HEK293 (cell line): ENCODE data around the gene TMEM132A.

Source experiments
- CTCF ChIA-PET: fragments of 350-600 bp; formaldehyde crosslinking; extraction: SDS; loops from one replicate; lab custom pipeline; 2021; ENCODE audit warnings: antibody characterized with exemption; lab: Yijun Ruan, JAX
- POLR2A ChIA-PET: fragments of 300-600 bp; formaldehyde crosslinking; extraction: SDS; loops from one replicate; lab custom pipeline; 2020; ENCODE audit warnings: antibody characterized with exemption, inconsistent platforms; lab: Yijun Ruan, JAX
- H3K27ac ChIP-seq: fragments of 200-500 bp; sonication (Bioruptor generic); 2 replicates; pipeline ENCODE4 v1.5.1; 2014; ENCODE audit warnings: low read depth, low read length, control low read depth, inconsistent platforms; ENCODE audit errors: extremely low read depth
- H3K36me3 ChIP-seq, 2 experiments: fragments of 200-500 bp in 1 of 2; sonication (Bioruptor generic) in 1 of 2; 1 replicate in 1 of 2; 2 replicates in 1 of 2; pipeline ENCODE4 v1.5.1; 2014 to 2017; ENCODE audit warnings: inconsistent platforms in 2 of 2, low read length in 2 of 2; ENCODE audit not compliant: control insufficient read depth in 2 of 2, insufficient read depth in 1 of 2
- H3K4me1 ChIP-seq: fragments of 200-500 bp; sonication (Bioruptor generic); 2 replicates; pipeline ENCODE4 v1.5.1; 2014; ENCODE audit warnings: mild to moderate bottlenecking, low read length, inconsistent platforms; ENCODE audit not compliant: control insufficient read depth, insufficient read depth
- H3K4me3 ChIP-seq: 2 replicates; pipeline ENCODE4 v1.5.1; 2011; ENCODE audit warnings: low read depth, mild to moderate bottlenecking, control low read depth, low read length, moderate library complexity
- H3K9me3 ChIP-seq: fragments of 200-500 bp; sonication (Bioruptor generic); 2 replicates; pipeline ENCODE4 v1.5.1; 2014; ENCODE audit warnings: low read depth, low read length, inconsistent platforms; ENCODE audit not compliant: control insufficient read depth, insufficient read depth
- GLI2 ChIP-seq: fragments of 450-650 bp; formaldehyde crosslinking; IDR thresholded peaks from 2 replicates; pipeline ENCODE4; 2017; ENCODE audit warnings: missing biosample characterization, missing genetic modification characterization, low read depth, borderline replicate concordance
- GLI4 ChIP-seq: fragments of 450-650 bp; formaldehyde crosslinking; IDR thresholded peaks from 2 replicates; pipeline ENCODE4 v1.5.1; 2016; ENCODE audit warnings: missing biosample characterization, missing genetic modification characterization
- GLIS2 ChIP-seq: fragments of 450-650 bp; formaldehyde crosslinking; IDR thresholded peaks from 2 replicates; pipeline ENCODE4 v1.5.1; 2016; ENCODE audit warnings: missing biosample characterization, missing genetic modification characterization
- IKZF3 ChIP-seq: fragments of 450-650 bp; IDR thresholded peaks from 2 replicates; pipeline ENCODE4 v1.5.0; 2018; ENCODE audit warnings: missing biosample characterization, mild to moderate bottlenecking, missing genetic modification characterization, moderate library complexity
- MZF1 ChIP-seq: fragments of 450-650 bp; formaldehyde crosslinking; IDR thresholded peaks from 2 replicates; pipeline ENCODE4 v1.5.1; 2017; ENCODE audit warnings: missing biosample characterization, missing genetic modification characterization, borderline replicate concordance
- SCRT2 ChIP-seq: fragments of 450-650 bp; formaldehyde crosslinking; IDR thresholded peaks from 2 replicates; pipeline ENCODE4 v1.5.1; 2016; ENCODE audit warnings: missing biosample characterization, missing genetic modification characterization
- YY1 ChIP-seq: fragments of 450-650 bp; formaldehyde crosslinking; IDR thresholded peaks from 2 replicates; pipeline ENCODE4 v1.5.1; 2018; ENCODE audit warnings: missing biosample characterization, missing genetic modification characterization
- ZBTB44 ChIP-seq: fragments of 450-650 bp; IDR thresholded peaks from 2 replicates; pipeline ENCODE4 v1.5.1; 2018; ENCODE audit warnings: missing biosample characterization, mild to moderate bottlenecking, missing genetic modification characterization
- ZFP37 ChIP-seq: fragments of 450-650 bp; formaldehyde crosslinking; IDR thresholded peaks from 2 replicates; pipeline ENCODE4 v1.5.1; 2016; ENCODE audit warnings: missing biosample characterization, missing genetic modification characterization
- ZIC2 ChIP-seq: fragments of 450-650 bp; formaldehyde crosslinking; IDR thresholded peaks from 2 replicates; pipeline ENCODE4 v1.5.1; 2016; ENCODE audit warnings: missing biosample characterization, missing genetic modification characterization
- ZNF16 ChIP-seq: fragments of 450-650 bp; formaldehyde crosslinking; IDR thresholded peaks from 2 replicates; pipeline ENCODE4 v1.5.1; 2016; ENCODE audit warnings: low read depth, missing biosample characterization, missing genetic modification characterization
- ZNF175 ChIP-seq: fragments of 450-650 bp; formaldehyde crosslinking; IDR thresholded peaks from 2 replicates; pipeline ENCODE4 v1.5.1; 2016; ENCODE audit warnings: missing biosample characterization, missing genetic modification characterization
- ZNF26 ChIP-seq: fragments of 450-650 bp; formaldehyde crosslinking; IDR thresholded peaks from 2 replicates; pipeline ENCODE4 v1.5.1; 2016; ENCODE audit warnings: missing biosample characterization, missing genetic modification characterization
- ZNF280C ChIP-seq: fragments of 450-650 bp; formaldehyde crosslinking; IDR thresholded peaks from 2 replicates; pipeline ENCODE4 v1.5.1; 2016; ENCODE audit warnings: missing biosample characterization, missing genetic modification characterization
- ZNF280D ChIP-seq: fragments of 450-650 bp; formaldehyde crosslinking; IDR thresholded peaks from 2 replicates; pipeline ENCODE4 v1.5.1; 2016; ENCODE audit warnings: missing biosample characterization, missing genetic modification characterization
- ZNF292 ChIP-seq: fragments of 450-650 bp; formaldehyde crosslinking; IDR thresholded peaks from 2 replicates; pipeline ENCODE4 v1.5.1; 2016; ENCODE audit warnings: low read depth, missing biosample characterization, missing genetic modification characterization, borderline replicate concordance
- ZNF311 ChIP-seq: fragments of 450-650 bp; formaldehyde crosslinking; IDR thresholded peaks from 2 replicates; pipeline ENCODE4 v1.5.1; 2017; ENCODE audit warnings: missing biosample characterization, missing genetic modification characterization, borderline replicate concordance
- ZNF324 ChIP-seq: fragments of 450-650 bp; formaldehyde crosslinking; IDR thresholded peaks from 2 replicates; pipeline ENCODE4 v1.5.1; 2016; ENCODE audit warnings: missing biosample characterization, missing genetic modification characterization
- ZNF354C ChIP-seq: fragments of 450-650 bp; formaldehyde crosslinking; IDR thresholded peaks from 2 replicates; pipeline ENCODE4 v1.5.1; 2016; ENCODE audit warnings: missing biosample characterization, missing genetic modification characterization, low read depth, borderline replicate concordance
- ZNF423 ChIP-seq: fragments of 450-650 bp; formaldehyde crosslinking; IDR thresholded peaks from 2 replicates; pipeline ENCODE4 v1.5.1; 2016; ENCODE audit warnings: missing biosample characterization, missing genetic modification characterization
- ZNF433 ChIP-seq: fragments of 450-650 bp; formaldehyde crosslinking; IDR thresholded peaks from 2 replicates; pipeline ENCODE4 v1.5.1; 2016; ENCODE audit warnings: missing biosample characterization, missing genetic modification characterization, low read depth
- ZNF501 ChIP-seq: fragments of 450-650 bp; formaldehyde crosslinking; IDR thresholded peaks from 2 replicates; pipeline ENCODE4 v1.5.1; 2016; ENCODE audit warnings: missing biosample characterization, missing genetic modification characterization
- ZNF544 ChIP-seq: fragments of 450-650 bp; formaldehyde crosslinking; IDR thresholded peaks from 2 replicates; pipeline ENCODE4 v1.5.0; 2017; ENCODE audit warnings: missing biosample characterization, missing genetic modification characterization
- ZNF561 ChIP-seq: fragments of 450-650 bp; IDR thresholded peaks from 2 replicates; pipeline ENCODE4 v1.5.1; 2018; ENCODE audit warnings: missing biosample characterization, missing genetic modification characterization, borderline replicate concordance
- ZNF76 ChIP-seq: fragments of 450-650 bp; formaldehyde crosslinking; IDR thresholded peaks from 2 replicates; pipeline ENCODE4; 2016; ENCODE audit warnings: low read depth, missing biosample characterization, missing genetic modification characterization, borderline replicate concordance
- ZNF768 ChIP-seq: fragments of 450-650 bp; formaldehyde crosslinking; IDR thresholded peaks from 2 replicates; pipeline ENCODE4 v1.5.1; 2018; ENCODE audit warnings: missing biosample characterization, mild to moderate bottlenecking, missing genetic modification characterization

Gene TMEM132A

GRCh38 chr11:60954421-60954820 is 30.2 kb downstream of the TMEM132A start:
- Histone ChIP-seq H3K9me3 (no peaks in the 10 kb centered on the region), H3K4me1 (no peaks in the 10 kb centered on the region), H3K4me3 (no peak overlapping the region), H3K36me3 (no peaks in the 10 kb centered on the region), H3K27ac (no peak overlapping the region)
- TF ChIP-seq ZNF280C (tag by site-specific recombination) (no peak), ZNF544 (tag by site-specific recombination) (no peak), ZFP37 (tag by site-specific recombination) (no peak), ZNF76 (tag by site-specific recombination) (no peak), ZNF561 (tag by site-specific recombination) (no peak), ZNF324 (no peak), GLI4 (tag by site-specific recombination) (no peak), ZNF354C (tag by site-specific recombination) (no peak), GLIS2 (tag by site-specific recombination) (no peak), ZNF311 (tag by site-specific recombination) (no peak), ZNF423 (no peak), ZNF501 (tag by site-specific recombination) (no peak), ZNF292 (tag by site-specific recombination) (no peak), YY1 (no peak), GLI2 (tag by site-specific recombination) (no peak), MZF1 (no peak)
- CTCF ChIA-PET, result interaction anchor here (0.6 to 1.4 kb wide), 4 partner anchors 9 to 22 kb away, joined by 4 to 5 read pairs (median 5); no protein-coding TSS in a partner anchor
- POLR2A ChIA-PET, result interaction anchor here (0.7 kb wide), 1 partner anchor 16 kb away, joined by 3 read pairs; no protein-coding TSS in a partner anchor

- TF ChIP-seq ZNF768 (tag by site-specific recombination) (no peak), IKZF3 (tag by site-specific recombination) (no peak)
- ChIA-PET POLR2A (no interaction called here), CTCF (interaction anchor here (0.6 to 1.3 kb wide), 2 partner anchors 14 to 33 kb away, joined by 3 to 4 read pairs; no protein-coding TSS in a partner anchor)
Observed at GRCh38 chr11:60955571-60955970, 31.3 kb downstream of the TMEM132A start.

GRCh38 chr11:60957188-60957587 is 32.9 kb downstream of the TMEM132A start:
- H3K4me1 ChIP-seq, result no peaks in the 10 kb centered on the region
- ChIA-PET POLR2A (no interaction called here), CTCF (interaction anchor here (1.4 kb wide), 1 partner anchor 13 kb away, joined by 4 read pairs; no protein-coding TSS in a partner anchor)
- H3K9me3 ChIP-seq, result no peaks in the 10 kb centered on the region
- no peak overlapping the region for H3K4me3 ChIP-seq
- no peaks in the 10 kb centered on the region for H3K36me3 ChIP-seq
- H3K27ac ChIP-seq, result no peak overlapping the region
- TF ChIP-seq ZBTB44 (tag by site-specific recombination), result no peak
- TF ChIP-seq ZNF280D (tag by site-specific recombination), result no peak
- TF ChIP-seq ZNF26, result no peak
- TF ChIP-seq ZNF433 (tag by site-specific recombination), result no peak
- no peak for TF ChIP-seq ZIC2 (tag by site-specific recombination)
- no peak for TF ChIP-seq SCRT2 (tag by site-specific recombination)
- no peak for TF ChIP-seq ZNF175 (tag by site-specific recombination)
- no peak for TF ChIP-seq ZNF16

More at GRCh38 chr11:60955571-60955970, 31.3 kb downstream of the TMEM132A start:
- Histone ChIP-seq H3K4me1 (no peaks in the 10 kb centered on the region), H3K4me3 (no peak overlapping the region), H3K27ac (no peak overlapping the region), H3K9me3 (no peaks in the 10 kb centered on the region), H3K36me3 (no peaks in the 10 kb centered on the region)
